Inferior parietal cortex (tissue), 1 donor: ENCODE data around the gene TBX19.

Source experiments
- DNase-seq: peaks from one replicate; pipeline ENCODE4 v3.0.0-alpha.2; 2016; ENCODE audit errors: extremely low spot score

The TBX19 gene

GRCh38 chr1:168280296-168280927 lies at the start of gene TBX19:
TSS of gene TBX19 (plus strand) at chr1:168280877. CDS start at chr1:168281091, 214 bp downstream.
- DNase-seq: no peak

DNA sequence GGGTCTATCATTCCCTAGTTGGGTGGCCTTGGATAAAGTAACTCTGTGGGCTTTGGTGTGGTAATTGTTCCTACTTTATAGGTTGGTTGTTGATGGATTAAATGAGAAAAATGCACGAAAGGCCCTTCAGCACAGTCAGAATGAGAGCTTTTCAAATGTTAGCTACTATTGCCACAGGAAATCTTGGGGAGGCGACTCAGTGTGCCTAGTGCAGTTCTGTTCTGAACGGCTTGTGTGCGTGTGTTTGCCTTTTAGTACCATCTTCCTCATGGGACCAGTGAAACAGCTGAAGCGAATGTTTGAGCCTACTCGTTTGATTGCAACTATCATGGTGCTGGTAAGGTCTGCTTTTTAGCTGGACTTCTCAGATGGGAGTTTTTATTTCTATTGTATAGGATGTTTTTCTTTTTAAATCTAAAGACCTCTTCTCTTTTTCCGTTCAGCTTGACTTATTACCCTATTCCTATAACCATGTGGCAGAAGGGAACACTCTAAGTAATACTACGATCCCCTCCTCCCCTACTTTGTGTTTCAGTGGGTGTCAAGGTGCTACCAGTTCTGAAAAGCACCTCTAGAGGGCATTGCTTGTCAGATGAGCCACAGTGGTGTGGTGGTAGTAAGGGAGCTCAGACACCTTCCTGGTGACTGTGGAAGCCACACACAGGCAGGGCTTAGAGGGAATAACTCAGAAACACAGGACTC lies 45.7 kb upstream of the TBX19 start:
- DNase-seq: no peak

GRCh38 chr1:168235548-168235885 lies 45.2 kb upstream of the TBX19 start:
- no peak for DNase-seq

GRCh38 chr1:168235937-168236336 lies 44.7 kb upstream of the TBX19 start:
- no peak for DNase-seq

- no peak for DNase-seq
Observed at GRCh38 chr1:168236836-168237611, 43.7 kb upstream of the TBX19 start.

DNA sequence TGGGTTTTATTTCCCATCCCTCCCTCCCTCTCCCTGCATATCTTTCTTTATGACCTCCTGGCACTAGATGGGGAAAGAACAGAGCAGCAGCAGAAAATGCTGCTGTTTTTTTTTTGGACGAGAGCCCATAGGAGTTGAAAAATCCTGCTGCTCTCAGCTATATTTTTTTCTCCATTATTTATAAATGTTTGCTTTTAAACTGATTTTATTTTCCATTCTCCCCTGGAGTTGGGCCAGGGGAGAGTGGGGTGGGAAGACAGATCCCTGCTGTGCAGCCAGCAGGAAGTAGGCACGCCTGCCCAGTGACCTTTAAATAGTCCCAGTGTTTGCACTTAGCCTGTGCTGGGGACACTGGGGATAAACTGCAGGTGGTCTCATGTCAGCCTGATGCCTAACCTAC lies 37.5 kb upstream of the TBX19 start:
- DNase-seq: no peak

DNA sequence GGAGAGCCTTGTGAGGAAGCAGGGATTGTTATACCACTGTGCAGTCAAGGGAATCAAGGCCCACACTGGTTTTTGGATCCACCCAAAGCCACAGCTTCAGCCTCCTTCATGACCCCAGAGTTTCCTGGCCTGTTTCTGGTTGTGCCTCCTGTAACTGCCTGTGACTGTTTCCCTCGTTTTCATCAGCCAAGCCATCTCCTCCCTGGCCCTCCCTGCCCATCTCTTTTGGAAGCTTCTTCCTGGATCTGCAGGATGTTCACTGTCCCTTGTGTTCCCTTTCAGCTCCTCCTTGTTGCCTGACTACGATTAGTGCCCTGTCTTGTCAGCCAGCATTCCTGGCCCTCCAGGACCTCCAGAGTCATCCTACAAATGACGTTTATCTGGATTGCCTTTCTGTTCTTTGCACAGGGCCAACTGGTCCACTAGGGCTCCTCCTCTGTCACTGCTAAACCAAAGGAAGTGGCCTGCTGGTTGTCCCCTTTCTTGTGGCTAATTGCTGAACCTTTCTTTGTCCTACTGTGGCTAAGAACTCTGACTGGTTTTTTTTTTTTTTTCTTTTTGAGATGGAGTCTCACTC lies 37.0 kb upstream of the TBX19 start:
- DNase-seq: no peak

DNA sequence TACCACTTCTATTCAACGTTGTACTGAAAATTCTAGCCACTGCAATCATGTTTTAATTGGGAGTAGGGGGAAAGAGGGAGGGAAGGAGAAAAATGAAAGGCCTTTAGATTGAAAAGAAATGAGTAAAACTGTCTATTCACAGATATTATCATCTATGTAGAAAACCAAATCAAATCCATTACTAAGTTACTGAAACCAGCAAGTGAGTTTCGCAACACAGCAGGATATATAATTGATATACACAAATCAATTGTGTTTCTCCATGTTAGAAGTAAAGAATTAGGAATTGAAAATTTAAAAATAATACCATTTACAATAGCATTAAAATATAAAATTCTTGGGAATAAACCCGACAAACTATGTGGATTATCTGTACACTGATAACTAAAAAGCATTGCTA lies 35.6 kb upstream of the TBX19 start:
- DNase-seq: no peak

DNA sequence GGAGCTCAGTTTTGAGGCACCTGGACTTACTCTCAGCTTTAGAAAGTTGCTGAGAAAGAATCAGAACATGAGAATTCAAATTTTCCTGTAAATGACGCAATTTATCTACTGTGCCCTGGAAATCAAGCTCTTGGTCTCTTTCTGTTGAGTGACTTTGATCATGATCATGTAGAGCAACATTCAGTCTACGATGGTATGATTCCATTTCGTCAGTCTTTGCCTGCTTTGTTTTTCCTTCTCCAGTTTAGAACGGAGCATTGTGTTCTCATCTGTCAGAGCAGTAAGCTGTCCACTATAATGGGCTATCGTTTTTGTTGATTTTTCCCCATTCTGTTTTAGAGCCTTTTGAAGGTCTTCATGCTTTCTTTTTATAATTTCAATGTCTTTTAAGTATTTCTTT lies 34.2 kb upstream of the TBX19 start:
- DNase-seq: no peak

DNA sequence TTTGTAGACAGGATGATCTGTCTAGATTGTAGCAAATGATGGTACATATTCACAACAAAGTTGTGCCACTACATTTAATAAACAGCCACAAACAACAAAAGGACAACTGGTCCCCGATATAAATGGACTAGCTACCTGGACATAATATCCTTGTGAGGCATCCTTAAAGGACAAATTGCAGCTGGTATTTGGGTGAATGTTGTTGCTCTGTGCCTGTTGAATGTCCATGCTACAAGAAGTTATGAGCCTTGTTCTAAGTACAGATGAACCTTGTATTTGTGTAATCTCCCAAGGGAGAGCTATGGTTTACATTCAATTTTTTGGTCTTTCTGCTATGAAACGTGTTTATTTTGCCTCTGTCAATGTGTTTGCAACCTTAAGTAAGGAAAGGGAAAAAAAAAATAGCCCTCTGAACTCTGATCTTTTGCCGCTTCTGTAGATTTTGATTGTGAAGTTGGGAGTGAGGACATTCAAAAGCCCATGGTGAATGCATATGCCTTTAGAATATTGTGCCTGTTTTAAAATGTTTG lies 28.4 kb upstream of the TBX19 start:
- no peak for DNase-seq

DNA sequence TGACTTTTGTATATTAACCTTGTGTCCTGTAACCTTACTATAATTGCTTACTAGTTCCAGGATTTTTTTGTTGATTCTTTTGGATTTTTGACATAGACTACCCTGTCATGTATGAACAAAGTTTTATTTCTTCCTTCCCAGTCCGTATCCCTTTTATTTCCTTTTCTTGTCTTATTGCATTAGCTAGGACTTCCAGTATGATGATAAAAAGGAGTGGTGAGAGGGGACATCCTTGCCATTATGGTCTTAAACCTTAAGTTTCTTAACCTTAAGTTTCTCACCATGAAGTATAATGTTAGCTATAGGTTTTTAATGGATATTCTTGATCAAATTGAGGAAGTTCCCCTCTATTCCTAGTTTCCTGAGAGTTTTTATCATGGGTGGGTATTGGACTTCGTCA lies 24.5 kb upstream of the TBX19 start:
- DNase-seq: no peak

DNA sequence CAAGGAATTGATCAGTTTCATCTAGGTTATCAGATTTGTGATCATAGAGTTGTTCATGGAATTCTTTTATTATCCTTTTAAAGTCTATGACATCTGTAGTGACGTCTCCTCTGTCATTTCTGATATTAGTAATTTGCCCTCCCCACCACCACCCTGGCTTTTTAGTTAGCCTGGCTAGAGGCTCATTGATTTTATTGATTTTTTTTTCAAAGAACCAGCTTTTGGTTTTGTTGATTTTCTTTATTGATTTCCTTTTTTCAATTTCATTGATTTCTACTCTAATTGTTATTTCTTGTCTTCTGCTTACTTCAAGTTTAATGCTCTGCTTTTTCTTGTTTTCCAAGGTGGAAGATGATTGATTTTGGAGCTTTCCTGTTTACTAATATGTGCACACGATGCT lies 23.3 kb upstream of the TBX19 start:
- DNase-seq: no peak

GRCh38 chr1:168259567-168259966 lies 21.1 kb upstream of the TBX19 start:
- no peak for DNase-seq

- DNase-seq: no peak
Observed at GRCh38 chr1:168260393-168260792, 20.3 kb upstream of the TBX19 start.

GRCh38 chr1:168261390-168261789 lies 19.3 kb upstream of the TBX19 start:
- DNase-seq: no peak

DNA sequence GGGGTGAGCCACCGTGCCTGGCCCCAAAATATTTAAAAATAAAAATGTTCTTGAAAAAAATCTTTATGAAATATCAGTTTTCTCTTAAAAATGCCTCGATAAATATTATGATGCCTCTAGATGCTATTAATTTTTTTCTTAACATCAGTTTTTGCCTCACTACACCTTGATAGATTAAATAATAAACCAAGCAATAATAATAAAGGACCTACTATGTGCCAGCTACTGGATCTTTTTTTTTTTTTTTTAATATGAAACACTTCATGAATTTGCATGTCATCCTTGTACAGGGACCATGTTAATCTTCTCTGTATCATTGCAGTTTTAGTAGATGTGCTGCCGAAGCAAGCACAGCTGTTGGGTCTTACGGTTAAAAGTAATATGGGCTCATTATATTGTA lies 17.5 kb upstream of the TBX19 start:
- no peak for DNase-seq

GRCh38 chr1:168264296-168264695 lies 16.4 kb upstream of the TBX19 start:
- no peak for DNase-seq

DNA sequence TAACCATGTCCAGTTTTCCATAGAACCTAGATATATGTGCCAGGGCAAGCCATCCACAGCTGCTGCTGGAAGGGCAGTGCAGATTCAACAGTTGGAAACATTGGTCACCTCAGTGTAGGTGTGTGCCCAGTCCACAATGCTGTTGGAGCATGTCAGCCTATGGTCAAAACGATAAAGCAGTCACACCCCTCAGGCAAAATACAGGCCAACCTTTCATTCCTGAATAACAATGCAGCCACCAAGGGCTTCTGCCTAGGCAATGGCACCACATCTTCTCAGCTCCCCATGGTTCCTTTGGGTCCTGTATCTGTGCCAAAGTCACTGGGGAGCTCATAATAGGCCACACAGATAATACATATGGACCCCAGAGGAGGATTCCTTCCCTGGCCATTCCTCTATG lies 15.1 kb upstream of the TBX19 start:
- DNase-seq: no peak

DNA sequence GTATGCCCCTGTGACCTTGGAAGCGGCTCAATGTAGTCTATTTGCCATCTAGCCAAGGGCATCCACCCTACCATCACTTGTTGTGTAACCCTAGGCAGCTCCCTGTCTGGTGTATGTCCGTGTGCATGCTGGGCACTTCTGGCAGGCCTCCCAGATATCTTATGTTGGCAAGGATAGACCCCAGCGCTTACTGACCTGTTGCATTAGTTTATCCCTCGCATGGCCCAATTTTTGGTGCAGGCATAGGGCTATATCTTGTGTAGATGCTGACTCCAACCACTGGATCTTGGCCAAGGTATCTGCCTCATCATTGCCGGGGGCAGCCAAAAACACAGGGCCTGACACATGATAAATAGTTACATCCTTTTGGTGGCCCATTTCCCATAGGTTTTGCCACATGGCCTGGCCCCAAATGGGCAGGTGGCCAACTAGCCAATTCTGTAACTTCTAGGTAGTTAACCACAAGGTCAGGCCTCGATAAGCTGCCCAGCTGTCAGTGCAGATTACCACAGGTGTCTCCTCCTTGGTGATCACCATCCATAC lies 14.0 kb upstream of the TBX19 start:
- no peak for DNase-seq

GRCh38 chr1:168271636-168272035 lies 9.0 kb upstream of the TBX19 start:
- no peak for DNase-seq

DNA sequence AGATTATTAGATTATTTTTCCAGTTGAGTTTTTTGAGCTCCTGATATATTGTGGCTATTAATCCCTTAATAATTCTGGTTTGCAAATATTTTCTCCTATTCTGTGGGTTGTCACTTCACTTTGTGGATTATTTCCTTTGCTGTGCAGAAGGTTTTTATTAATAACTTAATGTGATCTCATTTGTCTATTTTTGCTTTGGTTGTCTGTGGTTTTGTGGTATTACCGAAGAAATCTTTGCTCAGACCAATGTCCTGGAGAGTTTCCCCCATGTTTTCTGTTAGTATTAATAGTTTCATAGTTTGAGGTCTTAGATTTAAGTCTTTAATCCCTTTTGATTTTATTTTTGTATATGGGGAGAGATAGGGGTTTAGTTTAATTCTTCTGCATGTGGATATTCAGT lies 7.1 kb upstream of the TBX19 start:
- no peak for DNase-seq

- no peak for DNase-seq
Observed at GRCh38 chr1:168279253-168279652, 1.4 kb upstream of the TBX19 start.
